Pulmonary artery endothelial cell (primary cell): ENCODE measurements around the gene COX8A. TPM values are rescaled to one million over a fixed set of nuclear protein-coding genes. Genes with fewer than 3 reads are reported as not detected.
A peak's percentile ranks its signal among the peaks of the same experiment; 100 is the strongest.
"Not testable (repeated sequence)": the region's sequence is repeated elsewhere in the genome, so short reads cannot be mapped to it uniquely, and the experiment has no call there.

ENCODE experiments used
- DNase-seq: peaks from one replicate; pipeline ENCODE4 v3.0.0-alpha.2; 2011; ENCODE audit warnings: low read depth, low spot score
- total RNA-seq: library from RNA; depleted of rRNA; stranded (reverse); fragments of >200 nt; gene quantifications from 2 replicates; pipeline ENCODE4 v1.2.3, GENCODE V29; 2014

Gene COX8A
- 263 and 308 TPM in 2 replicates for total RNA-seq

- peak; percentile 99 for DNase-seq
These were observed at the start of gene COX8A for GRCh38 chr11:63974259-63975143. Gene COX8A (plus strand): TSS chr11:63974620. CDS start chr11:63974681, 61 bp downstream.

- DNase-seq = no peak
These were observed 44.8 kb upstream of the COX8A start for GRCh38 chr11:63929616-63930015.

GRCh38 chr11:63931045-63931444 is 43.4 kb upstream of the COX8A start:
- DNase-seq = no peak

GRCh38 chr11:63931876-63932275 is 42.5 kb upstream of the COX8A start:
- DNase-seq = no peak

GRCh38 chr11:63933459-63933858 is 41.0 kb upstream of the COX8A start:
- DNase-seq = no peak

GRCh38 chr11:63937713-63938478 is 36.5 kb upstream of the COX8A start:
- DNase-seq = no peak

GRCh38 chr11:63938479-63939396 is 35.7 kb upstream of the COX8A start, which contains the start of gene NAA40:
Gene NAA40 (plus strand): TSS chr11:63939002. CDS start chr11:63939097, 95 bp downstream.
- peak; percentile 80 for DNase-seq

- no peak for DNase-seq
These were observed 35.0 kb upstream of the COX8A start for GRCh38 chr11:63939397-63939891.

- DNase-seq = no peak
These were observed 33.6 kb upstream of the COX8A start for GRCh38 chr11:63940786-63941185.

GRCh38 chr11:63941901-63942300 is 32.5 kb upstream of the COX8A start:
- no peak for DNase-seq

- no peak for DNase-seq
These were observed 31.6 kb upstream of the COX8A start for GRCh38 chr11:63942803-63943202.

- no peak for DNase-seq
These were observed 29.4 kb upstream of the COX8A start for GRCh38 chr11:63944987-63945386.

GRCh38 chr11:63945477-63946163 is 28.8 kb upstream of the COX8A start:
- peak; percentile 15 for DNase-seq

GRCh38 chr11:63951779-63952536 is 22.5 kb upstream of the COX8A start:
- no peak for DNase-seq

- DNase-seq = no peak
These were observed 21.9 kb upstream of the COX8A start for GRCh38 chr11:63952570-63952969.

GRCh38 chr11:63958008-63958407 is 16.4 kb upstream of the COX8A start:
- no peak for DNase-seq

GRCh38 chr11:63961608-63962412 is 12.6 kb upstream of the COX8A start:
- DNase-seq = no peak

- DNase-seq = not testable (repeated sequence)
These were observed 10.5 kb upstream of the COX8A start for GRCh38 chr11:63963895-63964294.

GRCh38 chr11:63966444-63966843 is 8.0 kb upstream of the COX8A start:
- no peak for DNase-seq
